HepG2 (cell line): ENCODE results near the gene THRA. TPM values are rescaled to one million over a fixed set of nuclear protein-coding genes. Genes with fewer than 3 reads are reported as not detected.

Experiments used
- ATAC-seq: fragments of 200-7000 bp; cut with Tn5 transposase; 3 replicates; pipeline ENCODE4 v1.9.1; 2020; ENCODE audit warnings: mild to moderate bottlenecking, moderate library complexity
- BruUV-seq: library from RNA; stranded (reverse); fragments of 400-500 nt; replicated peaks from 2 replicates; lab custom pipeline; 2021; lab: Mats Ljungman, UMichigan
- CTCF ChIA-PET: fragments of 300-600 bp; formaldehyde crosslinking; extraction: SDS; loops from one replicate; lab custom pipeline; 2021; ENCODE audit warnings: low total read pairs, inconsistent platforms, low intra/inter-chr PET ratio; lab: Yijun Ruan, JAX
- POLR2A ChIA-PET: fragments of 350-600 bp; sonication (Branson Sonifier 250); formaldehyde crosslinking; loops from one replicate; lab custom pipeline; 2020; ENCODE audit warnings: antibody characterized with exemption, inconsistent platforms; lab: Yijun Ruan, JAX
- DNase-seq: peaks from one replicate; pipeline ENCODE4 v3.0.0-alpha.2; 2015; ENCODE audit warnings: low spot score
- FAIRE-seq: peaks from 3 replicates; lab custom pipeline; 2011; peaks lifted over from hg19 to GRCh38; lab: Jason Lieb, UNC
- H2AFZ ChIP-seq: one replicate; pipeline ENCODE4 v1.6.1; 2011; ENCODE audit warnings: low read length, inconsistent platforms
- H3K27ac ChIP-seq: fragments of 300-600 bp; 3 replicates; pipeline ENCODE4 v1.8.0; 2011; ENCODE audit warnings: mixed run types, mild to moderate bottlenecking, mixed read lengths, low read length, inconsistent platforms; ENCODE audit not compliant: insufficient read depth; ENCODE audit errors: extremely low read length
- H3K27me3 ChIP-seq, 2 experiments: fragments of 200-600 bp in 1 of 2; 2 replicates in 1 of 2; 3 replicates in 1 of 2; pipeline versions ENCODE4 v1.6.0 to v1.8.0; 2011; ENCODE audit warnings: low read length in 2 of 2, mild to moderate bottlenecking in 2 of 2, moderate library complexity in 2 of 2, inconsistent platforms in 1 of 2; ENCODE audit not compliant: insufficient read depth in 2 of 2, control insufficient read depth in 1 of 2
- H3K36me3 ChIP-seq, 2 experiments: fragments of 200-600 bp in 1 of 2; replicated peaks in 1 of 2; 2 replicates in 1 of 2; 3 replicates in 1 of 2; pipeline versions ENCODE4 v1.5.1 to v1.8.0; 2011; ENCODE audit warnings: low read length in 2 of 2, inconsistent platforms in 1 of 2; ENCODE audit not compliant: insufficient read depth in 2 of 2, control insufficient read depth in 1 of 2
- H3K4me1 ChIP-seq: 2 replicates; pipeline ENCODE4 v1.5.1; 2012; ENCODE audit warnings: low read length, inconsistent platforms; ENCODE audit not compliant: insufficient read depth
- H3K4me2 ChIP-seq: 2 replicates; pipeline ENCODE4 v1.6.0; 2011; ENCODE audit warnings: low read depth, low read length, inconsistent platforms
- H3K4me3 ChIP-seq, 3 experiments: fragments of 200-600 bp in 1 of 3; sonication (generic), shearing (Covaris generic) in 1 of 3; replicated peaks in 1 of 3; 2 replicates each; pipeline ENCODE4 v1.5.1; 2011 to 2016; ENCODE audit warnings: low read length in 3 of 3, inconsistent platforms in 2 of 3, low read depth in 2 of 3, mild to moderate bottlenecking in 2 of 3, control low read depth in 1 of 3, mixed read lengths in 1 of 3; ENCODE audit not compliant: insufficient read depth in 1 of 3
- H3K79me2 ChIP-seq: one replicate; pipeline ENCODE4 v1.6.1; 2011; ENCODE audit warnings: low read length, inconsistent platforms; ENCODE audit not compliant: insufficient read depth
- H3K9ac ChIP-seq: 2 replicates; pipeline ENCODE4 v1.6.0; 2011; ENCODE audit warnings: mild to moderate bottlenecking, low read depth, low read length, inconsistent platforms; ENCODE audit not compliant: insufficient read depth
- H3K9me3 ChIP-seq: 2 replicates; pipeline ENCODE4 v1.5.1; 2012; ENCODE audit warnings: mild to moderate bottlenecking, low read length
- H4K20me1 ChIP-seq: 2 replicates; pipeline ENCODE4 v1.6.0; 2011; ENCODE audit warnings: inconsistent platforms, mild to moderate bottlenecking, low read length, moderate library complexity; ENCODE audit not compliant: insufficient read depth
- DMTF1 ChIP-seq: sonication (generic); formaldehyde crosslinking; IDR thresholded peaks from 2 replicates; pipeline ENCODE4 v1.4.0; 2020; ENCODE audit warnings: mild to moderate bottlenecking, missing genetic modification reagents
- EED ChIP-seq: sonication (generic); formaldehyde crosslinking; IDR thresholded peaks from 2 replicates; pipeline ENCODE4 v1.5.0; 2020; ENCODE audit warnings: mild to moderate bottlenecking, missing genetic modification reagents
- GPN1 ChIP-seq: sonication (generic); formaldehyde crosslinking; IDR thresholded peaks from 2 replicates; pipeline ENCODE4 v1.5.1; 2020; ENCODE audit warnings: missing genetic modification reagents, borderline replicate concordance
- MXI1 ChIP-seq: IDR thresholded peaks from 3 replicates; pipeline ENCODE4 v1.6.1; 2012; ENCODE audit warnings: low read depth, low read length, inconsistent platforms, borderline replicate concordance
- PATZ1 ChIP-seq: sonication (generic); formaldehyde crosslinking; IDR thresholded peaks from 2 replicates; pipeline ENCODE4 v1.4.0; 2020; ENCODE audit warnings: missing genetic modification reagents
- POLR2A ChIP-seq, 2 experiments: IDR thresholded peaks; 2 replicates each; pipeline ENCODE4 v1.6.1; 2011; ENCODE audit warnings: low read depth in 2 of 2, low read length in 2 of 2, mild to moderate bottlenecking in 1 of 2, moderate library complexity in 1 of 2; ENCODE audit not compliant: insufficient read depth in 1 of 2
- PREB ChIP-seq: sonication (generic); formaldehyde crosslinking; IDR thresholded peaks from 2 replicates; pipeline ENCODE4 v1.4.0; 2020; ENCODE audit warnings: missing genetic modification reagents
- SALL2 ChIP-seq: sonication (generic); formaldehyde crosslinking; IDR thresholded peaks from 2 replicates; pipeline ENCODE4 v1.8.1; 2023; ENCODE audit warnings: mild to moderate bottlenecking, missing genetic modification reagents, inconsistent platforms
- TFDP2 ChIP-seq: sonication (generic); formaldehyde crosslinking; IDR thresholded peaks from 2 replicates; pipeline ENCODE4 v1.4.0; 2020; ENCODE audit warnings: missing genetic modification reagents
- XRCC5 ChIP-seq: fragments of 200-400 bp; formaldehyde crosslinking; optimal IDR thresholded peaks from 2 replicates; pipeline ENCODE3; 2017; ENCODE audit warnings: mild to moderate bottlenecking, low read length
- ZNF253 ChIP-seq: sonication (generic); formaldehyde crosslinking; IDR thresholded peaks from 2 replicates; pipeline ENCODE4 v1.8.0; 2022; ENCODE audit warnings: mild to moderate bottlenecking, missing genetic modification reagents, borderline replicate concordance
- WGBS: methylation state at CpG from one replicate; pipeline ENCODE4 v1.1.6; 2017; ENCODE audit warnings: low lambda C conversion rate; 5-methylcytosine and 5-hydroxymethylcytosine counted together
- in situ Hi-C: cut with HindIII; loops from 2 replicates; pipeline ENCODE4 v1.10.0; 2017; ENCODE audit warnings: low pct_unique_long_range_greater_than_20kb; ENCODE audit not compliant: extremely low pct_ligation_motif_present
- intact Hi-C: fragments of 100-400 bp; cut with micrococcal nuclease; formaldehyde crosslinking; loops from one replicate; pipeline ENCODE4 v1.10.0; 2022; ENCODE audit not compliant: unreplicated experiment
- polyA plus RNA-seq, 8 experiments: library from polyadenylated mRNA; depleted of rRNA in 3 of 8; stranded (reverse) in 7 of 8; unstranded in 1 of 8; fragments of >200 nt; fragmentation: Illumina TruSeq in 4 of 8; extraction: Trizol in 4 of 8; gene quantifications; 2 replicates each; pipeline versions ENCODE4 v1.2.1 to v1.2.3, GENCODE V29; 2011 to 2016; ENCODE audit warnings: low read depth in 4 of 8, missing spikeins in 1 of 8, mixed read lengths in 1 of 8; ENCODE audit not compliant: insufficient read depth in 1 of 8
- total RNA-seq, 5 experiments: library from RNA; depleted of rRNA; stranded (reverse); fragments of >200 nt; fragmentation: Illumina TruSeq; extraction: Trizol; gene quantifications; 2 replicates each; pipeline ENCODE4 v1.2.3, GENCODE V29; 2016; ENCODE audit warnings: low read depth in 1 of 5

THRA gene
- total and polyA plus RNA-seq, 2 of the 13 experiments (the other 11 are each of a cell fraction or from before 2014, with no cell fraction given): 8.0 to 9.9 TPM

GRCh38 chr17:40069751-40070708, 7.3 kb downstream of the THRA start:
- peaks cover 90% of the 10 kb centered on the region for H3K4me1 ChIP-seq
- no peak overlapping the region for H3K9ac ChIP-seq
- H3K36me3 ChIP-seq: 0 out of 5 replicates have a peak, but pooled peaks cover 1 to 4% of the 10 kb centered on the region in 2 experiments
- FAIRE-seq (no peak), ATAC-seq (no peak), DNase-seq (no peak)
- peak overlapping the region; percentile 80 for H3K4me2 ChIP-seq
- no TSS peak for BruUV-seq
- in situ Hi-C loops (no loop called here), intact Hi-C loops (no loop called here)
- no peak overlapping the region for H3K27ac ChIP-seq
- ChIA-PET POLR2A (interaction anchor here (3.5 to 4.2 kb wide), 2 partner anchors 7 to 30 kb away, joined by 29 to 47 read pairs; partner anchors contain the start of genes NR1D1 and THRA), CTCF (no interaction called here)
- 75% methylated on average over 13 of the region's 14 CpGs for WGBS
- no peaks in the 10 kb centered on the region for H3K9me3 ChIP-seq
- no peaks in the 10 kb centered on the region for H4K20me1 ChIP-seq
- H3K79me2 ChIP-seq: peaks cover 2% of the 10 kb centered on the region
- H3K27me3 ChIP-seq: no peaks in the 10 kb centered on the region
- peak overlapping the region in 1 of 3 experiments; percentile 56; a peak in 1 of 6 replicates for H3K4me3 ChIP-seq
- H2AFZ ChIP-seq: no peak overlapping the region
- TF ChIP-seq DMTF1 (CRISPR knock-in tag): no peak
- TF ChIP-seq PATZ1 (CRISPR knock-in tag): peak; percentile 23; the same call in 1 of the 2 replicates
- no peak for TF ChIP-seq ZNF253 (CRISPR knock-in tag)
- peak; percentile 23 for TF ChIP-seq XRCC5
- no peak for TF ChIP-seq TFDP2
- TF ChIP-seq MXI1: no peak
- TF ChIP-seq POLR2A (IDR thresholded peaks at IDR 0.05; ENCODE audit: insufficient read depth in 1 of 2, low read depth in 2 of 2, low read length in 2 of 2): no peak
- no peak for TF ChIP-seq SALL2
- no peak for TF ChIP-seq PREB (CRISPR knock-in tag)
- no peak for TF ChIP-seq EED
- TF ChIP-seq GPN1 (CRISPR knock-in tag): no peak
